ENCODE data around the gene SPAG16.
"Not testable (repeated sequence)": the region's sequence is repeated elsewhere in the genome, so short reads cannot be mapped to it uniquely, and the experiment has no call there.

The SPAG16 gene

GRCh38 chr2:213274143-213274542, 10.1 kb upstream of the SPAG16 start:
- no peak for DNase-seq

- no peak for DNase-seq
Observed at GRCh38 chr2:213275265-213275664, 9.0 kb upstream of the SPAG16 start.

- not testable (repeated sequence) for DNase-seq
Observed at GRCh38 chr2:213277134-213277533, 7.1 kb upstream of the SPAG16 start.

GRCh38 chr2:213279116-213279620, 5.1 kb upstream of the SPAG16 start:
- no peak for DNase-seq

GRCh38 chr2:213279971-213280370, 4.3 kb upstream of the SPAG16 start:
- no peak for DNase-seq

GRCh38 chr2:213281156-213281555, 3.1 kb upstream of the SPAG16 start:
- no peak for DNase-seq

- DNase-seq = no peak
Observed at GRCh38 chr2:213285404-213285803, 1.1 kb downstream of the SPAG16 start.

- DNase-seq = no peak
Observed at GRCh38 chr2:213286161-213286560, 1.9 kb downstream of the SPAG16 start.

- no peak for DNase-seq
Observed at GRCh38 chr2:213288913-213289700, 4.8 kb downstream of the SPAG16 start.

GRCh38 chr2:213290501-213290900, 6.2 kb downstream of the SPAG16 start:
- DNase-seq = no peak

- DNase-seq = no peak
Observed at GRCh38 chr2:213296270-213296669, 12.0 kb downstream of the SPAG16 start.

GRCh38 chr2:213306316-213306942, 22.2 kb downstream of the SPAG16 start:
- DNase-seq = no peak

- no peak for DNase-seq
Observed at GRCh38 chr2:213315168-213315876, 31.1 kb downstream of the SPAG16 start.

GRCh38 chr2:213316001-213316735, 31.9 kb downstream of the SPAG16 start:
- no peak for DNase-seq

GRCh38 chr2:213317929-213318328, 33.7 kb downstream of the SPAG16 start:
- no peak for DNase-seq

GRCh38 chr2:213320604-213321003, 36.3 kb downstream of the SPAG16 start:
- DNase-seq = no peak

- DNase-seq = no peak
Observed at GRCh38 chr2:213336253-213336770, 52.0 kb downstream of the SPAG16 start.

GRCh38 chr2:213353419-213353818, 69.2 kb downstream of the SPAG16 start:
- DNase-seq = no peak

- no peak for DNase-seq
Observed at GRCh38 chr2:213376644-213377043, 92.4 kb downstream of the SPAG16 start.

- DNase-seq = not testable (repeated sequence)
Observed at GRCh38 chr2:213407027-213407426, 122.8 kb downstream of the SPAG16 start.

- not testable (repeated sequence) for DNase-seq
Observed at GRCh38 chr2:213408426-213409070, 124.3 kb downstream of the SPAG16 start.

- not testable (repeated sequence) for DNase-seq
Observed at GRCh38 chr2:213410687-213411086, 126.4 kb downstream of the SPAG16 start.
